IPS DF 4.7 (cell line): ENCODE measurements around the gene NEURL3.
"Not testable (repeated sequence)": the region's sequence is repeated elsewhere in the genome, so short reads cannot be mapped to it uniquely, and the experiment has no call there.

Experiments used
- DNase-seq: peaks from one replicate; pipeline ENCODE4 v3.0.0-alpha.2; 2013; ENCODE audit warnings: low spot score; ENCODE audit errors: extremely low read depth

NEURL3 gene

DNA sequence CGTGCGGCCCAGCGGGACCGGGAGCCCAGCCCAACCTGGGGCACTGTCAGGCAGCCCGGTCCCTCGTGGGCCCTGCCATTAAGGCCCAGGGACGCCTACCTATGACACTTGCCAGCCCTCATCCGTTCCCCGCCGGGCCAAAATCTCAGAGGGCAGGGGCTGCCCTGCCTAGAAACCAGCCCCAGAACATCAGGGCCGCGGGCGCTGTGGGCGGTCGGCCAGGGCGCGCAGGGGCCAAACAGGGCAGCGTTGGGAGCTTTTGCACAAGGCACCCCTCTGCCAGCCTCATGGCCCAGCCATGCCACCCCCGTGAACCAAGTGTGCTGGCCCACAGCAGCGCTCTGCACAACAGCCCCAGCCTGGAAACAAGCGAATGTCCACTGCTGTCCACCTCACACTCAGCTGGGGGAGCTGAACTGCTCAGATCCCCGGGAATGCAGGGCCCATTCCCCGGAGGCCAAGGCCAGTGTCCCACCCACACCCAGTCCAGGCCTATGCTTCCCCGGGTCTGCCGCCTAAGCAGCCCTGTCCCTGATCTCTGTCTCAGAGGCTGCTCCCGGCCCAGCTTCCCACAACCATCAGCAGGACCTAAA, 3.5 kb upstream of the NEURL3 start:
- no peak for DNase-seq

DNA sequence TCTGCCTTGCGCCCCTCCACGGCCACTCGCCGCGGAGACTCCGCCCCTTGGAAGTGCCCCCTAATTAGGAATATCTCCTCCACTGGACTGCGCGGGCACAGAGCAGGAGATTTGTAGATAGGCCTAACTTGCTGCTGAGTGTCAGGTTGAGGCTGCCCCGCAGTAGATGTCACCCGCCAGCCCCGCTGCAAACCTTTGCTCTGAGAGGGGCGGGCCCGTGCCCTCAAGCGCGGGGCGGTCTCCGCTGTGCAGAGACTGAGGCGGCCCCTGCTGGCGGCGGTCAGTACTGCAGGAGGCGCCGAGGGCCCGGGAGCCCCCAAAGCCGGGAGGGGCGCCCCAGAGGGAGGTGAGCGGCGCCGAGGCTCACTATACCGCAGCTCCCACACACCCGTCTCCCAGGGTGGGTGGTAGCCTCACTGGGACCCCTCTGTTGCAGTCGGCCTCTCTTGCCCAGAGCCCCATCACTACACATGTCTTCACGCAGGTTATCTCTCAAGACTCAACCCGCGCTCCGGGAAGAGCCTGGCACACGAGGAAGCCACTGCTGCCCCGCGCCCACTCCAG, 2.9 kb upstream of the NEURL3 start:
- no peak for DNase-seq

DNA sequence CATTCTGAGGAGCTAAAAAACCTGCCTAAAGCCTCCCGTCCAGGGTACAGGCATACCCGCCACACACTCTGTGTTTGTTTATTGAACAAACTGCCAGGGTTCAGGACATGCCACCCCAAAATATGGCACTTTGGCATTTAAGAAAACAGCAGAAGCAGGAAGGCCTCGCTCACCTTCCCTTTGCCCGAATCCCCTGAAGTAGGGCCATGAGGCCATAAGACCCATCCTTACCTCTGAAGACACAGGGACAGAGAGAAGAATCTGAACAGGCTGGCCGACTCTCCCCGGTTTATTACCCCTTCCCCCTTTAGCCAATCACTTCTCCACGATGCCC, 1.7 kb upstream of the NEURL3 start:
- DNase-seq: no peak

DNA sequence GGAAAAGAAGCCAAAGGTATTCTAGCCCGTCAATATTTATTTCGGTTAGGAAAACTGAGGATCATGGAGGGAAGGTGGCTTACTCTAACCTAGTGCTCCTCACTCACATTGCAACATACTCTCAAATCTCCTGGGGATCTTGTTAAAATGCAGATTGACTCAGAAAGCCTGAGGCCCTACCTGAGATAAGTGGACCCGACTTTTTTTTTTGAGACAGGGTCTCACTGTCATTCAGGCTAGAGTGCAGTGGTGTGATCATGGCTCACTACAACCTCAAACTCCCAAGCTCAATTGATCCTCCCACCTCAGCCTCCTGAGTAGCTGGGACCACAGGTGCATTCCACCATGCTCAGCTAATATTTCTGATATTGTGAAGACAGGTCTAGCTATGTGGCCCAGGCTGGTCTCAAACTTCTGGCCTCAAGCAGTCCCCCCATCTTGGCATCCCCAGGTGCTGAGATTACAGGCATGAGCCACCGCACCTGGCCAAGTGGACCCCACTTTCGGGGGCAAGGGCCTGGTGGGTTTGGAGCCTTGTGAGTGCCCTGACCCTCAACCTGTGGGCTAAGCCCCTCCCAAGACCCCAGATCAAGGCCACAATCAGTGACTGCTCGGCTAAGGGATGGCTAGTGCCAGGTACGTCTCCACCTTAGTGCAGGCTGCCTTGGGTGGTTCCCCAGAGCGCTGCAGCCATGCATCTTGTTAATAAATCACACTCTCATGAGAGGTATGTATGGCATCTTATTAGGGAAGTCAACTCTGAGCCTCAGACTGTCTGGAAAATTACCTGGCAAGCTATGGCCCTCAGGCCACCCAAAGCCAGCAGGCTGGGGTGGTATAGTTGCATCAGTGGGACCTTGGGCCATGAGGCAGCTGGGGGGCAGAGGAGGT, 1.1 kb upstream of the NEURL3 start:
- no peak for DNase-seq

DNA sequence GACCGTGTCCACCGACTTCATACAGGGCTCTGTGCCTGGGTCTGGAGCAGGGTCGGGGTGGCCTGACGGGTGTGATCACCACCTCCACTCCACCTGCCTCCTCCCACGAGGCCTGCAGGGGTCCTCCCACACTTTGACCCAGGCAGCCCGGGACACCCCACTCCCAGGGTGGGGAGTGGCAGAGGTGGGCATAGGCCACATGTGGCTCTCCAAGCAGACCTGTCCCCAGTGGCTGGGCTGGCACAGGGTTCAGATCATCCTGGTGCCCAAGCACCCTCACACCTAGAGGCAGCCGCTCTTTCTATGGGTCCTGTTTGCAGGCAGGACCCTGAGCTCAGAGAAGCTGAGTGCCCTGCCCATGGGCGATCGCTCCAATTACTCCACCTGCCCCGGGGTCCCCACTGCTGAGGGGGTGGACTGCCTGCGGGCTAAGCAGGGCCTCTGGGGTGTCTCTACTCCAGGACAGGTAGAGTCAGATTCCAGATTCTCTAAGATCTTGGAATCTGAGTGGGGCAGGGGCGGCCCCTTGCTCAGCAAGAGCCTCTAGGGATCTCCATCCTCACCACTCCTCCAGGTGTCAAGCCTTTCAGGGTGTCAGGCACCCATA, 1.4 kb downstream of the NEURL3 start:
- no peak for DNase-seq

DNA sequence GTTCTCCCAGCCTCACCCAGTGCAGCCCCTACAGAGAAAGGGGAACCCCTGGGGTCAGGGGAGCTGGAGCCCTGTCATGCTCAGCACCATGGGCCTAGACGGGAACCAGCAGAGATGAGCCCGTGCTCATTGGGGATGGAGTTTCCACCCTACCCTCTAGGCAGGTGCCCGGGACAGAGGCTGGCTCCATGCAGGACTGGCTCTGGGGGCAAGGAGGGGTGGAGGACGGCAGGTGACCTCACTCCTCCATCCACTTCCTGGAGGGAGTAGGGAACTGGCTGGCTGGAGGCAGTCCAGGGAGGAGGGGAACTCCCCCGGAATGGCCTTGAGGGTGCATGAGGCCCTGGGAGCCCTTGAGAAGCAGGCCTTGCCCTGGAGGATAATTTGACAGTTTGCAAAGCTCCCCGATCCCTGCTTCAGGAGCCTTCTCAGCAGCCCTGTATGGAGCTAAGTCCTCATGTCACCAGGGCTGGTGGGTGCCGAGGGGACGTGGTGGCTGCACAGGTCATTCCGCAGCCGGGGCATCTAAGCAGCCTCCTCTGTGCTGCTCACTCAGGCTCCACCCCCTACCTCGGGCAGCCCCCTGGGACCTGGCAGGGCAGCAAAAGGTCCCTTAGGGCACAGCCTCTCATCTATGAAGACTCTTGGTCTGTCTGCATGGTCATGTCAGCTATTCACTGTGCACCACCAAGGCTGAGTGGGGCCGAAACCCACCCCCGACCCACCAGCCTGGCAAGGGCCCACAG, 2.1 kb downstream of the NEURL3 start:
- DNase-seq: no peak

DNA sequence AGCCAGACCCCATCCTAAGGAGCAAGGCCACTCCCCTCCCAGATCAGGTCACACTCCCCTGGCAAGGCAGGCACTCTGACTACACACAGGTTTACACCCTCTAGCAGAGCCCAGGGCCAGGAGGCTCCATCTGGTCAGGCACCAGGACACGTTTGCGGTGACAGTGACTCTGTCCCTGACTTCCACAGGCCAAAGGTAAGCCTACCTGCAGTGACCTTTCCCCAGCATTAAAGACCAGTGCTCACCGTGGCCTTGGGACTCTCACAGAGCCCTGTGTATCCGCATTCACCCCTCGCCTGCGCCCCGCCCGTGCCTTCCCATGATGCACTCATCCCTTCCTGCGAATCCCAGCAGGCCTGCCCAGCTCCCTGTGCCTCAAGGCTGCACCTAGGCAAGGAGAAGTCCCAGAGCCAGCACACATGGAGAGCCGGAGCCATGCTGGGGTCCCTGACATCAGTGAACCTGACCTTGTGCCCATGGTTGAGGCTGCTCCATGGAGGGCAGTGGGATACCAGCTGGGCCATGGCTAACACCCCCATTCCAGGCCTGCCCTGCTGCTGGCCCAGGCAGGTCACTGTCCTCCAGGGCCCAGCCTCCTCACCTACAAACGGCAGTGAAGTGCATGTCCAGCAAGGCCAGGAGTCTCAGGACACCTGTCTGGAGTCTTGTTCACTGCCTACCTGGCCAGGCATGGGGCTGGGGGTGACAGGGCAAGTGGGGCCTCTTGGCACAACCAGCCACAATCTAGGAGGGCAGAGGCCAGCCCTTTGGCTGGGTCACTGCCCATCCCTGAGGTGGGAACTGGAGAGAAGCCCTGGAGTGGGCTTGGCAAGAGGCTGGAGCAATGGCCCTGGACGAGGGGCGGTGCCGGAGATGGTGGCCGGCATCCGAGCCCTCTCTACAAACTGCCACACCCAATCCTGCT, 3.0 kb downstream of the NEURL3 start:
- no peak for DNase-seq

DNA sequence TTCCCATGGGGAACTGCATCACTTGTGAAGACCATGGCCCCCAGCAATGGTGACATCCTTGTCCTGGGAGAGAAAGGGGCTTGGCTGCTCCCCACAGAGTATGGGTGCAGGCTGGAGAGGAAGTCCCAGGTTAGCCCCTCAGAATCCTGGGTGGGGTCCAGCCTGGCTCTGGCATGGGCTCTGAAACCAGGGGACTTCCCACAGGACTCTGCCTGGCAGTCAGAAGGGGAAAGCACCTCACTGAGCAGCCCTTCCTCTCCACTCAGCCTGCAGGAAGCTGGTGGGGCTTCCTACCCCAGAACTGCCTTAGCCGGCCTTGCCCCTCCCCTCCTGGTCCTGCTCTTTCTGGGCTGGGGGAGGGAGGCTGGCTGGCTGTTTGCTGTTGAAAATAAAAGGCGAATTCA, 3.7 kb downstream of the NEURL3 start:
- no peak for DNase-seq

DNA sequence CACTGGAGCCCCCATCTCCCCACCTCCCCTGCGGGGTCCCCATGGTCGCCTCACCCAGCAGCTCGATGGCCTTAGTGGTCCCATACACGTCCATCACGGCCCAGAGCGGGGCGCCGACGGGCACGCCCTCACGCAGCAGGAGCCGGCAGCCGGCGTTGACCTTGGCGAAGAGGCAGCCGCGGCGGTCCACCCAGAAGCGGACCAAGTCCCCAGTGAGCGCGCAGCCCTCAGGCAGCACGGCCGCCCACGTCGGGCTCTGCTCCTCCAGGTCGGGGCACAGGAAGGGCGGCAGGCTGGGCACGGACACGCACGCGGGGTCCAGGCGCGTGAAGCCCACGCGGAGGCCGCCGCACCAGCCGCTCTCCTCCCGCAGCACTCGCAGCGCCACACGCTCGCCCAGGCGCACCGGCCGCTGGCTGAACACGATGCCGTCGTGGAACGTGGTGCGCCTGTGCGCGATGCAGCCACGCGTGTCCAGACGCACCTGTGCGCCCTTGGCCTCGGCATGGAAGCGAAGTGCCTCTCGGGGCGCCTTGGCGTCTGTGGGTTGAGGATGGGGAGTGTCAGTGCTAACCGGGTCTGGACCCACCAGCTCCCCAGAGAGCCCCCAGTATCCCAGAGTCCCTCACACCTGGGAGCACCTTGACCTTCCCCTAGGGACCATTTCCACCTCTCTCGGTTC, 4.6 kb downstream of the NEURL3 start:
- DNase-seq: no peak

DNA sequence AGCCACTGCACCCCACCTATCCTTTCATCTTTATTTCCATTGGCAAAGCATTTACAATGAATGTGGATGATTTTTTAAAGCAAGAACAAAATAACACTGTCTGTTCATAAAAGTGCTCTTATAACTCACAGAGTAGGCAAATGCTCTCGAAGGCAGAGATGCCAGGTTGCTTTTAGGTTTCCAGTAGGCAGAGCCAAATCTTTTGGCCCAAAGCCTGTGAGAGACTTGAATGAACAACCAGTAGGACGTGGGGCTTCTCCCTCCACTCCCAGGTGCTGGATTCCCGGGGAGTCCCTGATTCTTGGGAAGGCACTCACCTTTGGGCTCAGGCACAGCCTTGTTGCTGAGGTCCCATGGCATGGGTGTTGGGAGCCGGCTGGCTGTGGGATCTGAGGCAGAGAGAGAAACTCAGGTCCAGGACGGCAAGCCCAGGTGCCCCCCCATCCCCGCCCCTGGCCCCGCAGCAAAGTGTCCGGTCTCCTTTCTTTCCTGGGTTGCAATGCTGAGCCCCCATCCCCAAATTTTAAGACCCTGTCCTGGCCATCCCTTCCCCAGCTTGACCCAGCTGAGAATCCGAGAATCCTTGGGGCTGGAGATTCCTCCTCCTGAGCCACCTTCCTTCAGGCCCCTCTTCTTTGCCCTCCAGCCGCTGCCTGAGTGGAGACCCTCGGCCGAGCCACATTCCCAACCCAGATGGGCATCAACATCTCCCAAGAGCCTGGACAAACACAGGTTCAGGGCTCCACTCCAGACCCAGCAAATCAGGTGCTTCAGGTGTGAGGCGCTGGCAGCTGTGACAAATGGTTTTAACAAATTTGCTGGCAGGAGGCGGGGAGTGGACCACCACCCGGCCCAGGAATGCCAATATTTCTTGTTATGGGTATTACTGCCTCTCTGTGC, 5.8 kb downstream of the NEURL3 start:
- DNase-seq: no peak

DNA sequence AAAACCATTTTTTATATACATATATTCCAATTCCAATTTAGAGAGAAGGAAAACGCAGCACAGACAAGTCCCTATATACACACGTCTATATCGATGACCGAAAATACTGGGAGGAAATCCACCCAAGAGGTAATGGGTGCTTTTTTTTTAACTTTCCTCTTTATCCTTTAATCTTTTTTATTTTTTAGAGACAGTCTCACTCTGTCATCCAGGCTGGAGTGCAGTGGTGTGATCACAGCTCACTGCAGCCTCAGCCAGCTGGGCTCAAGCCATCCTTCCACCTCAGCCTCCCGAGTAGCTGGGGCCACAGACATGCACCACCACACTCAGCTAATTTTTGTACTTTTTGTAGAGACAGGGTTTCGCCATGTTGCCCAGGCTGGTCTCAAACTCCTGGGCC, 6.5 kb downstream of the NEURL3 start:
- not testable (repeated sequence) for DNase-seq

DNA sequence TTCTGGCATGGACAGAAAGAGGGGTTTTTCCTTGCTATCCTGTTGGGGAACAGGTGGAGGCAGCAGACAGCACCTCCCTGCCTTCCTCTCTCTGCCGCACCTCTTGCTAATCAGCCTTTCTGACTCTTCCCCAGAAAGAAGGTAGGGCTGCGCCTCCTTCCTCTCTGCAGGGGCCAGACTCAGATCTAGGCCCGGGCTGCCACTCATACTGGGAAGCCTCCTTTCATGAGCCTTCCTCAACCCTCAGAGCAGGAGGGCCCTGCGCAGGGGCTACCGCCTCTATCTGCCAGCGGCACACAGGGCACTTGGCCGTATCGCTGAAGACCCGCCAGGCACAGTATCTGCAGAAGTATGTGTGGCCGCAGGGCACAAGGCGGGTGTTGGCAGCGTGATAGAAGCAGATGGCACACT, 7.1 kb downstream of the NEURL3 start:
- no peak for DNase-seq

DNA sequence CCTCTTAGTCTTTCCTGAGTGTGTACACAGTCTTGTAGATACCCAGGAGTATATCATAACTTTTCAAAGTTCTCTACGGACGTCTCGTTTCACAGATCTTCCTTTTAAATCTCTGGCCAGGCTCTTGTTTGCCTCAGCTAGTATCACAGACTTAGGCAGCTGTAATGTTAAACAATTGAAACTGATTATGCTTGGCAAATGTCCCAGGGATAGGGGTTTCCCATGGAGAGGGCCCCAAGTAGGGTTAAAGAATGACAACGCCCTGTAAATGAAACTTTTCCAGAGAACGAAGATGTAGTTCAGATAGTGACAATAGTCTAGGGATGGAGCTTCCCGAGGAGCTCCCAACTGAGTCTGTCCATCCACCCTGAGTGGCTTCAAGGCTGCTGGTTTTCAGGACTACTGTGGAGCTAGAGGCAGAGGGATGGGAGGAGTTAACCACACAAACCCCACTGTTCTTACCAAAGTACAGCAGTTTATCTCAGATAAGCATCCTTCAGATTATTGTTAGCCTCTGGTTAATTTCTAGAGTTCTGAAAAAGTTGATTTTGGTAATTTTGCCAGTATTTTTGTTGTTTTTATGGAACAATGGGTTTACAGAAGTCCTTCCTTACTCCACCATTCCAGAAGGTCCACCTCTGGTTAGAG, 9.1 kb downstream of the NEURL3 start:
- DNase-seq: no peak

DNA sequence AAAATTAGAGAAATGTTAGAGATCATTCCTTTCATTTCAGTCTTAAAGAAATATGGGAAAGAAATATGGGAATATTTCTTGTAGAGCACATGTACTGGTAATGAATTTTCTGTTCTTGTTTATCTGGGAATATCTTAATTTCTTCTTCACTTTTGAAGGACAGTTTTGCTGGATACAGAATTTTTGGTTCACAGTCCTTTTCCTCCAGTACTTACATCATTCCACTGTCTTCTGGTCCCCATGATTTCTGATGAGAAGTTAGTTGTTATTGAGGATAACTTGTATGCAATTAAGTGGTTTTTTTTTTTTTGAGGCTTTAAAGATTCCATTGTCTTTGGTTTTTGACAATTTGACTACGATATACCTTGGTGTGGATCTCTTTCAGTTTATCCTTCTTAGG, 11.0 kb downstream of the NEURL3 start:
- DNase-seq: no peak

DNA sequence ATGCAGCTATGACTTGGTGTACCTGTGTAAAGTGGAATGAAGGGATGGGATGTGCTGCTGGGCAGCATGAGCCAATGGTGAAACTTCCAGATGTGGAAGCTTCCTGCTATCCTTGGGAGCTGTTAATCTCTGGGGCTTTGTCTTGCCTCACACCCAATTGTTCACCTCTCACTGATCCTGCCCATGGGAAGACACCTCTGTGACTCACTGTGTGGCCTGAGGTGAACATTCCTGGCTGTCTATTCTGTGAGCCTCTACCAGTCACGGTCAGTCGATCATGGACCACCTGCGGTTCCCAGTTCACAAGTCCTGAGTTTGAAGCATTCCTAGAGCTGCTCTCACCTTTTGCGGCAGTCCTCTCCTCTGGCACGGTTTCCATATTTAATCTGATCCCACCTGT, 12.1 kb downstream of the NEURL3 start:
- no peak for DNase-seq

DNA sequence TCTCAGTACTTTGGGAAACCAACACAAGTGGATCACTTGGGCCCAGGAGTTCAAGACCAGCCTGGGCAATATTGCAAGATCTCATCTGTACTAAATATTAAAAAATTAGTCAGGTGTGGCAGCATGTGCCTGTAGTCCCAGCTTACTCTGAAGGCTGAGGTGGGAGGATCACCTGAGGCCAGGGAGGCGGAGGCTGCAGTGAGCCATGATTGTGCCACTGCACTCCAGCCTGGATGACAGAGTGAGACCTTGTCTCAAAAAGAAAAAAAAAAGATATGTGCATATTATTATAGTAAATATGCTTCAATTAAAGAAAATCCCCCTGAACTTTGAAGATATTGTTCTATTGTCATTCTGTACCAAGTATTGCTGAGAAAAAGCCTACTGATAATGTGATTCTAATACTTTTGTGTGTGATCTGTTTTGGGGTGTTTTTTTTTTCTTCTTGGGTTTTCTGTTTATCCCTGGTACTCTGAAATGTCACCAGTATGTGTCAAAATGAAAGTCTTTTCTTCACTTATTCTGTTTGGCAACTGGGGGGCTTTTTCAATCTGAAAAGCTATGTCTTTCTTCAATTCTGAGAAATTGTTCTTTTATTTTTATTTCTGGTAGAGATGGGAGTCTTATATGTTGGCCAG, 13.2 kb downstream of the NEURL3 start:
- no peak for DNase-seq

DNA sequence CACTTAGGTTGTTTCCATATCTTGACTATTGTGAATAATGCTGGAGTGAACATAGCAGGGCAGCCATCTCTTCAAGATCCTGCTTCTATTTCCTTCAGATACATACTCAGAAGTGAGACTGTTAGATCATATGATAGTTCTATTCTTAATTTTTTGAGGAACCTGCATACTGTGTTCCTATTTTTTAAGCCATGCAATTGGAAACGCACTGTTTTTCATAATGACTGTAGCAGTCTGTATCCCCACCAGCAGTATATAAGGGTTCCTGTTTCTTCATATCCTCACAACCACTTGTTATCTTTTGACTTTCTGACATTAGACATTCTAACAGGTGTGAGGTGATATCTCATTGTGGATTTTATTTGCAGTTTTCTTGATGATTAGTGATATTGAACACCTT, 15.5 kb downstream of the NEURL3 start:
- DNase-seq: no peak

DNA sequence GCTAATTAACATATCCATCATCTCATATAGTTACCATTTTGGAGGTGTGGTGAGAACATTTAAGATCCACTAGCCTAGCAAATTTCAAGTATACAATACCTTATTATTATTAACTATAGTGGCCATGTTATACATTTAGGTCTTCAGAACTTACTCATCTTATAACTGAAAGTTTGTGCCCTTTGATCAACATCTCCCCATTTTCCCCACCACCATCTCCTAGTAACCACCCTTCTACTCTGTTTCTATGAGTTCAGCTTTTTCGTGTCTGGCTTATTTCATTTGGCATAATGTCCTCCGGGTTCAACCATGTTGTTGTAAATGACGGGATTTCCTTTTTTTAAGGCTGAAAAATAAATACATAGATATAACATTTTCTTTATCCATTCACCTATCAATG, 15.9 kb downstream of the NEURL3 start:
- DNase-seq: no peak
